Mesenteric fat pad (tissue), 1 donor: Measurements from ENCODE around the gene FRMD4B. TPM values are rescaled to one million over a fixed set of nuclear protein-coding genes. Genes with fewer than 3 reads are reported as not detected.

Experiments
- DNase-seq: peaks from one replicate; pipeline ENCODE4 v3.0.0-alpha.2; 2020; ENCODE audit warnings: low spot score
- total RNA-seq: library from RNA; stranded (reverse); fragmentation: NEBNext Ultra II Directional; extraction: Animal tissue kit (Norgen Biotek cat#: 25700); gene quantifications from one replicate; pipeline ENCODE4 v1.2.1, GENCODE V29; 2021
- donor health status: DM: yes; HTN: yes; CAD: no.

The FRMD4B gene
- total RNA-seq, 1 donor from 2014 or later, result 30.5 TPM

DNA sequence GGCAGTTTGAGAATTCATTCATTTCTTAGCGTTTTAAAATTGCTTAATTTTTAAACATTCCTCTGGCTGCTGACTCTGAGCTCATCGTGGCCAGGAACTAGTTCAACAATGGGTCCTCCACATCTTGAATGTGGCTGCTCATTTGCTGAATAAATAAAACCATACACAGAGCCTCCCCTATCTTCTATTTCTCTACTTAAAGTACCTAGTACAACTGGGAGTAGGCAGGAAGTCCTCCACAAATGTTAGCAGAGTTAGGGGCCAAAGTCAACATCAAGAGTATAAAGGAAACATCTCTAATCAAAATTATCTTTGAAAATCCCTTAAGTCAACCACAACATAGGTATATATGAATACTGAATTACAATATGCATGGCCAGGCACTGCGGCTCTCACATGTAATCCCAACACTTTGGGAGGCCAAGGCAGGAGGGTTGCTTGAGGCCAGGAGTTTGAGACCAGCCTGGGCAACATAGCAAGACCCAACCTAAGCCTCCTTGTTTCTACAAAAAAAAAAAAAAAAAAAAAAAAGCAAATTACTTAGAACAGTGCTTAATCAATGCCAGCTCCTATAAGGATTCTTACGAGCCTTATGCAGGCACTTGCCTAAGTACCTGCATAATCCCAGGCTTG lies 206.0 kb downstream of the FRMD4B start:
- no peak for DNase-seq

GRCh38 chr3:69178838-69179739 lies 206.8 kb downstream of the FRMD4B start:
- no peak for DNase-seq

GRCh38 chr3:69178082-69178481 lies 207.8 kb downstream of the FRMD4B start:
- DNase-seq, result no peak

GRCh38 chr3:69174871-69175737 lies 210.8 kb downstream of the FRMD4B start:
- no peak for DNase-seq

DNA sequence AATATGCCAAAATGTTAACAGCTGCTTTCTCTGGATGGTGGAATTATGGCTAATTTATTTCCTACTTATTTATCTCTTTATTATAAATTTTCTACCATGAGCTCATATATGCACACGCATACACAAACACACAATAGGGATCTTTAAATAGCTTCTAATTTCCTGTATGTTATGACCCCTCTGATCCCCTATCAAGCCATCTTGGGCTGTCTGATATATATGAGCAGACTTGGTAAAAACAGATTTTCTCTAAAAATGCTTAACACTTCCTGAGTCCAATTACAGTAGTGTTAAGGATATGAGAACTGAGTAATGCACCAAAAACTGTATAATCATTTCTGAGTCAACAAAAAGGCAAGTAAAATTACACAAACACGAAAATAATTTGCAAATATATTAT lies 211.4 kb downstream of the FRMD4B start:
- DNase-seq, result no peak

DNA sequence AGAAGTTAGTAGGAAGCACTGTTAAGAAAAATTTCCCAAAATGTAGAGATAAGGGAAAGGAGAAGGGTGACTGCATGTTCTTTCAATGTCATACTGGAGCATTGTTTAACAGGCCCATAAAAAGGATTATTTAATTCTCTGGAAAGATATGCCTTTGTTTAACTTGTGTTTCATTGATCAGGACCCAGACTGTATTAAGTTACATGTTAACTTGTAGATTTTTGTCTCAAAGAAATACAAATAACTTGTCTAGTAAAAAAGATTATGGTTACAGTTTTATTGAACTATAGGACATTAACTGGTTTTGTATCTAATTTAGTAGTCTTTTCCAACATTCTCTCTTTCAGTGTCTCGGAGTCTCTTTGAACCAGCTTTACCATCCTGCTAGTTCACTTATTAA lies 213.8 kb downstream of the FRMD4B start:
- no peak for DNase-seq

GRCh38 chr3:69166446-69166845 lies 219.4 kb downstream of the FRMD4B start:
- no peak for DNase-seq

- DNase-seq, result no peak
These were observed 220.1 kb downstream of the FRMD4B start for GRCh38 chr3:69165744-69166143.

DNA sequence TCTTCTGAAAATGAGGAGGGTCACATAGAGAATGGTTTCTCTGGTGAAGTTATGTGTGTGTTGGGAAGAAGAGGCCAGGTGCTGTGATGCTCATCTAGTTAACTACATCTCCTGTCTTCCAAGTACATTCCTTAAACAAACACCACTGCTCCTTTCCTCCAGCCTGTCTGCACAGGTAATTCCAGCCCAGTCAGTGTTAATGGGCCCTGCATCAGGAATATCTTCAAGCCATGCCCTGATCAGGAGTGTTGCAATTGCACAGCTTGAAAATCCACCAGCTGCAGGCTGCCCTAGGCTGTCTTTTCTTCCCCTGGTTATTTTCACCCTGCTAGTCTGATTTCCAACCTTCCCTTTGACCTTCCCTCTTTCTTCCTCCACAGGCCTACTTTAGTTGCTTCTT lies 221.6 kb downstream of the FRMD4B start:
- DNase-seq, result no peak

- DNase-seq, result no peak
These were observed 223.4 kb downstream of the FRMD4B start for GRCh38 chr3:69162308-69162980.

- no peak for DNase-seq
These were observed 224.1 kb downstream of the FRMD4B start for GRCh38 chr3:69161587-69162307.

DNA sequence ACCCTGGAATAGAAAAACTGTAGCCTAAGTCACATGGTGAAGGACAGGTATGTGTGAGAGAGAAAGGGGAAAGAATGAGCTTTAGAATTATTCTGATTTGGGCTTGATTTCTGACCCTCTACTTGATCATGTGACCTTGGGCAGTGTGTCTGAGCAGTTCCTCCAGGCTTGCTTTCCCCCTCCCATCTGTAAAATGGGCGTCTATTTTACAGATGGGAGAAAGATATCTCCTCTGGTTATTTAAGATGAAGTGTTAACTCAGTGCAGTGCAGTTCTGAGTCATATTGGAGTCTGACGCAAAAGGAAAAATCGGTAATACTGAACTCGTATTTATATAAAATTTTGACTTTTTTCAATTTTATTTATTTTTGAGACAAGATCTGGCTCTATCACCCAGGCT lies 225.4 kb downstream of the FRMD4B start:
- DNase-seq, result no peak

DNA sequence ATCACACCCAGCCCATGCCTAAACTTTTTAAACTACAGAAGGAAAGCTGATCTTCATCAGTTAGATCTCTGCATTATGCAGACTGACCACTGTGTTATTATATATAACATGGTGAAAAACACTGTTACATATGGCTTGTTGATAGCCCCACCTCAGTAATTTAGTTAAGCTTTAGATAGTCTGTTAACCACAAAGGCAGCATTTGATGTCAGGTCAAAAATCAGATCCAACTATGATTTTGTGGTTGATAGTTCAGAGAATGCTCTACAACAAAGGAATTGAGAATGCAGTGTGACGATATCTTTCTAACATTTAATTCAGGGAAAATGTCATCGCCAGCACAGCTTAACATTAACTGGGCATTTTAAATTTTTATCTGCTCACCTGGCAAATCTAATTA lies 225.8 kb downstream of the FRMD4B start:
- DNase-seq, result no peak

- no peak for DNase-seq
These were observed 236.3 kb downstream of the FRMD4B start for GRCh38 chr3:69149586-69149985.

DNA sequence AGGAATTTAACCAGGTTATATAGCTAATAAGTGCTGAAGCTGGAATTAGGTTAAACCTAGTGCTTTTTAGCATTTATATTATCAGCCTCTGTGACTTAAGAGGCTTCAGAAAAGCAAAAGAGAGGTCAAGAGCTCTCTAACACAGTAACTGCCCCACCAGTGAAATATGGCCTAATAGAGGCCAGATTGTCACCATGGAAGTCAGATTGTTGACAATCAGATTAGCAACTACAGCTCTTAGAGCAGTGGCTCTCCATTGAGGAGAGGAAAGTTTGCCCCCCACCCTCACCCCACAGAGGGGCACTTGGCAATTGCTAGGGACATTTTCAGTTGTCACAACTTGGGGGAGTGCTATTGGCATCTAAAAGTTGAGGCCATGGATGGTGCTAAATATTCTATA lies 240.2 kb downstream of the FRMD4B start:
- DNase-seq, result no peak

DNA sequence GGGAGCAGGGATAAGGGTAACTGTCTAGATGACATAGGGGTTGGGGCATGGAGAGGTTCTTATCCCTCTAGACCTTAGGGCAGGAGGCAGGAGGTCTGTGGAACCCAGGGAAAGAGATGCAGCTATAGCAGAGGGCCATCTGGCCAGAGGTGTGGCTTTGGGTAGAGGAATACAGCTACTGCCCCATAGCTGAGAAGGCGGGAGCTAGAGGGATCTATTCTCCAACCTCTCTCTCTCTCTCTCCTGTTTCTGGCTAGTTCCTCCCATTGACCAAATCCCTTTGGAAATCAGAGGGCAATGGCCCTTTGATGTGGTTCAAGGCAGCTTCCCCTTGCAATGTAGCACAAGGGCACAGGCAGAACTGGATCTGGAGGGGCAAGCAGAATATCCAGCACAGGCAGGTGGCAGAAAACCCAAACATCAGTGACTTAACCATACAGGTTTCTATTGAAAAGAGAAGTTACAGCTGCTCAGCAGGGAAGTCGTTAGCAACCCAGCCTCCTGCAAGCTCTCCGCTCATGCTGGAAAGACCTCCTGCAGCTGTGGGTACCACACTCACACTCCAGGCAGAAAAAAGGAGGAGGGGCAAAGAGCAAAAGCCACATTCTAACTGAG lies 241.2 kb downstream of the FRMD4B start:
- no peak for DNase-seq

GRCh38 chr3:69143612-69144011 lies 242.3 kb downstream of the FRMD4B start:
- DNase-seq, result no peak

GRCh38 chr3:69142797-69143454 lies 243.0 kb downstream of the FRMD4B start:
- DNase-seq, result no peak

DNA sequence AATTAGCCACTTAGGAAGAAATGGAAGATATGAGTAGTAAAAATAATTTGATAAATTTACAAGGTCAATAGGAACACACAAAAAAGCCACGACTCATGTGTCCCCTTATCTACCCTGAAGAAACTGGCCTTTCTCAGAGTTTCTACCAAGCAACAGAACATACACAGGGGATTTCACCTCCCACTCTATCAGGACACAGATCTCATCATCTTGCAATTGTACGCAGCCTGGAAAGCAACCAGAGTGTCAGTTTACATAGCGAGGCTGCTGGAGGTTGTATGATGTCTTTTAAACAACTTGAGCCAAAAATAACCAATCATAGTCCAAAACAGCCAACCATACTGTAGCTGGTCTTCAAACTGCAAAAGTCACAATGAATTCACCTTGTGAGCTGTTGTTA lies 243.8 kb downstream of the FRMD4B start:
- no peak for DNase-seq

DNA sequence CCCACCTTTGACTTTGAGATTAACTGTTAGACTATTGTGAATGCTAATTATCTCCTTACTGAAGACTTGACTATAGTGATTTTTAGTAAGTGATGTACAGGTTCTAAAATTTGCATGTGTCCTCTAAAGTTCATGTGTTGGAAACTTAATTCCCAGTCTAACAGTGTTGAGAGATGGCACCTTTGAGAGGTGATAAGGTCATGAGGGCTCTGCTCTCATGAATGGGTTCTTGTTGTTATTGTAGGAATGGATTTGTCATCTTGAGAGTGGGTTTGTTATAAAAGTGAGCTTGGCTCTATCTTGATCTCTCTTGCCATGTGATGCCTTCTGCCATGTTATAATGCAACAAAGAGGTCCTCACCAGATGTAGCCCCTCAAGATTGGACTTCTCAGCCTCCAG lies 244.6 kb downstream of the FRMD4B start:
- no peak for DNase-seq
